Osteoblast (primary cell): Measurements from ENCODE around the gene CTTNBP2. TPM values are rescaled to one million over a fixed set of nuclear protein-coding genes. Genes with fewer than 3 reads are reported as not detected.

ENCODE experiments used
- DNase-seq: peaks from one replicate; pipeline ENCODE4 v3.0.0; 2011; ENCODE audit warnings: low spot score, mixed read lengths; ENCODE audit not compliant: insufficient read length; ENCODE audit errors: missing footprints
- H2AFZ ChIP-seq: 2 replicates; pipeline ENCODE4 v1.6.0; 2011; ENCODE audit warnings: mild to moderate bottlenecking, low read length
- H3K27ac ChIP-seq: 2 replicates; pipeline ENCODE4 v1.5.1; 2011; ENCODE audit warnings: mild to moderate bottlenecking, low read depth, low read length, moderate library complexity
- H3K27me3 ChIP-seq: 2 replicates; pipeline ENCODE4 v1.6.0; 2012; ENCODE audit warnings: mild to moderate bottlenecking, control low read depth, inconsistent platforms, low read length, moderate library complexity; ENCODE audit not compliant: insufficient read depth
- H3K36me3 ChIP-seq: 2 replicates; pipeline ENCODE4 v1.5.1; 2011; ENCODE audit warnings: mild to moderate bottlenecking, low read length, control low read depth, moderate library complexity; ENCODE audit not compliant: insufficient read depth
- H3K4me1 ChIP-seq: 2 replicates; pipeline ENCODE4 v1.5.1; 2011; ENCODE audit warnings: mild to moderate bottlenecking, low read length, control low read depth, moderate library complexity; ENCODE audit not compliant: insufficient read depth
- H3K4me2 ChIP-seq: 2 replicates; pipeline ENCODE4 v1.6.0; 2011; ENCODE audit warnings: mild to moderate bottlenecking, low read length; ENCODE audit not compliant: insufficient read depth
- H3K4me3 ChIP-seq: fragments of 200-600 bp; sonication (generic); 3 replicates; pipeline ENCODE4 v1.5.1; 2012; ENCODE audit warnings: mild to moderate bottlenecking, low read length, inconsistent platforms; ENCODE audit not compliant: insufficient read depth
- H3K79me2 ChIP-seq: 2 replicates; pipeline ENCODE4 v1.6.0; 2012; ENCODE audit warnings: mild to moderate bottlenecking, low read length, control low read depth, inconsistent platforms; ENCODE audit not compliant: insufficient read depth
- H3K9me3 ChIP-seq: 2 replicates; pipeline ENCODE4 v1.5.1; 2011; ENCODE audit warnings: low read depth, low read length, control low read depth
- H4K20me1 ChIP-seq: 2 replicates; pipeline ENCODE4 v1.6.0; 2012; ENCODE audit warnings: mild to moderate bottlenecking, low read length, control low read depth; ENCODE audit not compliant: insufficient read depth
- total RNA-seq: library from RNA; depleted of rRNA; stranded (reverse); fragments of >200 nt; gene quantifications from 2 replicates; pipeline ENCODE4 v1.2.3, GENCODE V29; 2012
- TF ChIP-seq, protein P1 (sequence below): IDR thresholded peaks from 2 replicates; pipeline ENCODE4 v1.5.1; 2011; ENCODE audit warnings: mild to moderate bottlenecking, low read depth, low read length, moderate library complexity; ENCODE audit errors: extremely low read depth

Gene CTTNBP2
- total RNA-seq, 1 donor = 1.1 TPM

DNA sequence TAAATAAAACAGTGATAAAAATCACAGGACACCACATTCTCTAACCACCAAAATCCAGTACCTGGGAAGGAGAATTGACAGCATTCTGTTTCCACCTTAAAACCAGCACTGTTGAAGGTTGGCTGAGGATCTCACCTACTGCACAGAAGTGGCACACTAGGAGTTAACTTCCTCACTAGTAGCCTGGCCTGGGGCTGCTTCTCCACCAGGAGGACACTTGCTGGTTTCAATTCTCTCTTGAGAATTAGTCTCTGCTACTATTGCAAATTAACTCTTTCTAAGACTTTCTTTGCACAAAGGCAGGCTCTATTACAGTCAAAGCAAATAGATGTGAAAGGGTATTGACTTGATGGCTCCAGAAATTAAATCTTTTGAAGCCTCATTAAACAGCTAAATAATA, 2.3 kb upstream of the CTTNBP2 start:
- Histone ChIP-seq H3K27ac (no peak overlapping the region), H3K79me2 (no peaks in the 10 kb centered on the region), H2AFZ (no peak overlapping the region), H3K27me3 (peaks cover 38% of the 10 kb centered on the region), H3K4me3 (no peak overlapping the region), H3K4me2 (no peak overlapping the region), H3K4me1 (no peaks in the 10 kb centered on the region), H3K36me3 (no peaks in the 10 kb centered on the region), H4K20me1 (no peaks in the 10 kb centered on the region), H3K9me3 (no peaks in the 10 kb centered on the region)
- no peak for DNase-seq
- TF ChIP-seq, protein P1, sequence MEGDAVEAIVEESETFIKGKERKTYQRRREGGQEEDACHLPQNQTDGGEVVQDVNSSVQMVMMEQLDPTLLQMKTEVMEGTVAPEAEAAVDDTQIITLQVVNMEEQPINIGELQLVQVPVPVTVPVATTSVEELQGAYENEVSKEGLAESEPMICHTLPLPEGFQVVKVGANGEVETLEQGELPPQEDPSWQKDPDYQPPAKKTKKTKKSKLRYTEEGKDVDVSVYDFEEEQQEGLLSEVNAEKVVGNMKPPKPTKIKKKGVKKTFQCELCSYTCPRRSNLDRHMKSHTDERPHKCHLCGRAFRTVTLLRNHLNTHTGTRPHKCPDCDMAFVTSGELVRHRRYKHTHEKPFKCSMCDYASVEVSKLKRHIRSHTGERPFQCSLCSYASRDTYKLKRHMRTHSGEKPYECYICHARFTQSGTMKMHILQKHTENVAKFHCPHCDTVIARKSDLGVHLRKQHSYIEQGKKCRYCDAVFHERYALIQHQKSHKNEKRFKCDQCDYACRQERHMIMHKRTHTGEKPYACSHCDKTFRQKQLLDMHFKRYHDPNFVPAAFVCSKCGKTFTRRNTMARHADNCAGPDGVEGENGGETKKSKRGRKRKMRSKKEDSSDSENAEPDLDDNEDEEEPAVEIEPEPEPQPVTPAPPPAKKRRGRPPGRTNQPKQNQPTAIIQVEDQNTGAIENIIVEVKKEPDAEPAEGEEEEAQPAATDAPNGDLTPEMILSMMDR = no peak

DNA sequence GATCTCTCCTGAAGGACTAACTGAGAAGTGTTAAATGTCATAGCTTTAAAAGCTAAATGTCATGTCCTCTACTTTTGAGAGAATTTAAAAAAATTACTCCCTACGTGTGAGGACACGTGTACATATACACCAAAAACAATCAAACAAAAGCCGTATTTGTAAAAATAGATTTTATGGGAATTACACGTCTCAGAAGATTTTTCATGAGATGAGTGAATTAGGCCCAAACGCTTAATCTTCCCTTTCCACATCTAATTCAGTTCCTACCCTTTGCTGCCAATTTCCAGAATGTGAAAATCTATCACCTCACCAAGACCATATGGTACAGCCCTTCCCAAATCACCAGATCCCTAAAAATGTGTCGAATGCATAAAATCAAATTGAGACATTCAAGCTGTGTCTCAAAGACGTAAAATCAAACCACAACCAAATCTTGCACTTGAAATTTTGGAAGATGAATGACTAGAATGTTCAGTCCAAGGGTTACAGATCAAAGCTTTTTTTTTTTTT, 1.0 kb upstream of the CTTNBP2 start:
- no peak for DNase-seq
- TF ChIP-seq, protein P1 = no peak
- Histone ChIP-seq H3K27me3 (peaks cover 38% of the 10 kb centered on the region), H3K9me3 (no peaks in the 10 kb centered on the region), H3K36me3 (no peaks in the 10 kb centered on the region), H3K4me2 (no peak overlapping the region), H4K20me1 (no peaks in the 10 kb centered on the region), H3K4me1 (no peaks in the 10 kb centered on the region), H2AFZ (no peak overlapping the region), H3K27ac (no peak overlapping the region), H3K79me2 (no peaks in the 10 kb centered on the region), H3K4me3 (no peak overlapping the region)

DNA sequence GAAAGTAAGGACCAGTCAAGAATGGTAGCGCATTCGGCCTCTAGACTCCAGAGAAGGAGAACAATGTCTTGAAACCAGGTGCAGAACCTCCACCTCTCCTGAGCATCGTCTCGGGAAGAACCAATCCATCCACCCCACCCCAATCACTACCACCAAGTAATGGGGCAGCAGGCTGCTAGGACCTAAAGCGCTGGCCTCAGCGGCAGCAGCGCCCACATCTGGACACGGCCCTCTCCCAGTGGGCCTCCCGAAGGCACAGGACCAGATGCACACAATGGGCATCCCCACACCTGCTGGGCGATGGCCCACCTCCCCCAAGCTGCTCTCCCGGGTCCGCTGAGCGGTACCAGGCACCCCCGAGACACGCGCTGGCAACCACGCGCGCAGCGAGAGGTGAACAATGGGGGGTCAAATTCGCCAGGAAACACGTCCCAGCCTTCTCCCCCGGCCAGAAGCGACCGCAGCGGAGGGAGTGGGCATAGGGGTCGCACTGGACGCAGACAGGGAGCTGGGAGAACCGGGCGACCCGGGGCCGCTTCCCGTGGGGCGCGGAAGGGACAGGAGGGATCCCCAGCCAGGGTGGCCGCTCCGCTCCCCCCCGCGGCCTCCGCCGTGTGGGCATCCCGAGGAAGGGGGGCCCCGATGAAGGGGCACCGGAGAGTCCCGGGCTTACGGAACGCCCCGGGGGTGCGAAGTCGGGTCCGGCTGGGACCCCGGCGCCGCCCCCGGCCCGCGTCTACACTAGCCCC, 506 bp downstream of the CTTNBP2 start:
- TF ChIP-seq, protein P1 = no peak
- H3K4me1 ChIP-seq = no peaks in the 10 kb centered on the region
- H3K4me2 ChIP-seq = peak overlapping the region; percentile 71
- H3K27ac ChIP-seq = no peak overlapping the region
- H3K36me3 ChIP-seq = no peaks in the 10 kb centered on the region
- peaks cover 38% of the 10 kb centered on the region for H3K27me3 ChIP-seq
- H3K4me3 ChIP-seq = peak overlapping the region; percentile 66
- H3K79me2 ChIP-seq = no peaks in the 10 kb centered on the region
- peak overlapping the region; percentile 56 for H2AFZ ChIP-seq
- peak; percentile 68 for DNase-seq
- no peaks in the 10 kb centered on the region for H4K20me1 ChIP-seq
- H3K9me3 ChIP-seq = no peaks in the 10 kb centered on the region

DNA sequence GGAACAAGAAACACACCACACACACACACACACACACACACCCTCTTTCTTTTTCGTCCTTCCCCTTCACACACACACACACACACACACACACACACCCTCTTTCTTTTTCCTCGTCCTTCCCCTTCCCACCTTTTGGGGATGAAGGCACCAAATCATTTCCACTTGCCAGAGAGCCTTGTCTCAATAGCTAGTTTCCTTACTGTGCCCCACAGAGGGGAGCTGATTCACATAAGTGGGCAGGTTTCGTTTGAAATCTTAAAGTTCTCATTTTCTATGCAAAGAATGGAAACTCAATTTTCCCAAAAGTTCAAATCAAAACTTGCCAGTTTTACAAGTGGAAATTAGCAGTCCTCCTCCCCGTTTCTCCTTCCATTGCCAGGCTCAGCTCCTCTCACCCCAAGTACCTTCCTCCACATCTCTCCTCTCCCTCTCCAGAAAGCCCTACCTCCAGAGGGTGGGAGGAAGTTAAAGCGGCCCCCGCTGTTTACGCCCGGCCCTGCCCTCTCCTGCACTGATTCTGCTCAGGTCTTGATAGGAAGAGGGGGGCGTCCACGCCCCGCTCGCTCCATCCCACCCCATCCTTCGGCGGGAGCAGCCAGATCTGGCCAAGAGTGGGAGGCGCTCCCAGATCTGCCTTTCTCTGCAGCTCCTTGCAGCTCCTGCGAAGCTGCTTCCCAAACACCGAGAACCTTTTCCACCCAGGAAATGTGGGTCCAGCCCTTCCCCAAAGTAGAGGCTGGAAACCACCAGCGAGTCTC, 1.3 kb downstream of the CTTNBP2 start:
- peaks cover 38% of the 10 kb centered on the region for H3K27me3 ChIP-seq
- H4K20me1 ChIP-seq = no peaks in the 10 kb centered on the region
- no peak overlapping the region for H3K27ac ChIP-seq
- no peak overlapping the region for H2AFZ ChIP-seq
- no peak overlapping the region for H3K4me3 ChIP-seq
- peak overlapping the region; percentile 71 for H3K4me2 ChIP-seq
- H3K79me2 ChIP-seq = no peaks in the 10 kb centered on the region
- DNase-seq = peak; percentile 62
- H3K4me1 ChIP-seq = no peaks in the 10 kb centered on the region
- H3K36me3 ChIP-seq = no peaks in the 10 kb centered on the region
- H3K9me3 ChIP-seq = no peaks in the 10 kb centered on the region
- TF ChIP-seq, protein P1 = no peak
